VCaP (cell line): Measurements from ENCODE around the gene HCK.

Experiments
- H3K27ac ChIP-seq: fragments of 450-650 bp; 2 replicates; pipeline ENCODE4 v1.5.1; 2017
- TF ChIP-seq, protein P1 (sequence below): fragments of 450-650 bp; conservative IDR thresholded peaks from 2 replicates; pipeline ENCODE4 v1.5.1; 2017; ENCODE audit warnings: mild to moderate bottlenecking, moderate library complexity

The HCK gene

DNA sequence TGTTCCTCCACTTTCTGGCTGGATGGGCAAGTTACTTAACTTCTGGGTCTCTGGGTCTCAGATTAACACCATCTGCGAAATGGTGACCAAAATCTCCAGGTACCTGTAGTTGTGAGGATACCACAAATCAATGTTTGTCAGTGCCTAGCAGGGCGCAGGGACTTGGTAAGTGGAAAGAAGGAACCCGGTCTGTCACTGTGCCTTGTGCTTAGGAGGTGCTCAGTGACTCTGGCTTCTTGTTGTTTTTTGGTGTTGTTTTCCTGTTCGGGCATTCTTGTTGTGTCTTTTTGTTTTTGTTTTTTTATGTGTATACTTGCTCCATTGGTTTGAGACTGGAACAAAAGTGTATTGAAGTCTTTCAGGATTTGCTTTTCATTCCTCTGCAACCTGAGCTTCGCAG is 75.3 kb downstream of the HCK start:
- TF ChIP-seq, protein P1, sequence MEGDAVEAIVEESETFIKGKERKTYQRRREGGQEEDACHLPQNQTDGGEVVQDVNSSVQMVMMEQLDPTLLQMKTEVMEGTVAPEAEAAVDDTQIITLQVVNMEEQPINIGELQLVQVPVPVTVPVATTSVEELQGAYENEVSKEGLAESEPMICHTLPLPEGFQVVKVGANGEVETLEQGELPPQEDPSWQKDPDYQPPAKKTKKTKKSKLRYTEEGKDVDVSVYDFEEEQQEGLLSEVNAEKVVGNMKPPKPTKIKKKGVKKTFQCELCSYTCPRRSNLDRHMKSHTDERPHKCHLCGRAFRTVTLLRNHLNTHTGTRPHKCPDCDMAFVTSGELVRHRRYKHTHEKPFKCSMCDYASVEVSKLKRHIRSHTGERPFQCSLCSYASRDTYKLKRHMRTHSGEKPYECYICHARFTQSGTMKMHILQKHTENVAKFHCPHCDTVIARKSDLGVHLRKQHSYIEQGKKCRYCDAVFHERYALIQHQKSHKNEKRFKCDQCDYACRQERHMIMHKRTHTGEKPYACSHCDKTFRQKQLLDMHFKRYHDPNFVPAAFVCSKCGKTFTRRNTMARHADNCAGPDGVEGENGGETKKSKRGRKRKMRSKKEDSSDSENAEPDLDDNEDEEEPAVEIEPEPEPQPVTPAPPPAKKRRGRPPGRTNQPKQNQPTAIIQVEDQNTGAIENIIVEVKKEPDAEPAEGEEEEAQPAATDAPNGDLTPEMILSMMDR, result no peak
- no peak overlapping the region for H3K27ac ChIP-seq

- no peak overlapping the region for H3K27ac ChIP-seq
- TF ChIP-seq, protein P1, result no peak
These were observed 76.1 kb downstream of the HCK start for GRCh38 chr20:32128167-32128566.

DNA sequence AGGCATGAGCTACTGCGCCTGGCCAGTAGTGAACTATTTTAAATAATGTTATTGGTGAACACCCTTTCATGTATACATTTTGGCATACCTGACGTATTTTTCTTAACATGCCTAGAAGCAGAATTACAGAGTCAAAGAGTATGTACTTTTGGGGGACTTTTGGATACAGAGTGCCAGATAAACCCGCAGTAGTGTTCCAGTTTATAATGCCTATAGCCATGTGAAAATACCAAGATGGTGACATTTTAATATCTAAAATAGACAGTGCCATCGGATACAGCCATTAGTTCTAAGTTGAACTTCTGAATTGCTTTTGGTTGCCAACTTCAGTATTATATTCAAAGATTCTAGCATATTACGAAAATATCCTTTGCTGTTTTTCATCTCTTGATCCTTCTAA is 77.8 kb downstream of the HCK start:
- no peak overlapping the region for H3K27ac ChIP-seq

GRCh38 chr20:32130352-32130751 is 78.3 kb downstream of the HCK start:
- TF ChIP-seq, protein P1, result no peak
- H3K27ac ChIP-seq, result no peak overlapping the region

More for the DNA sequence above, 77.8 kb downstream of the HCK start:
- TF ChIP-seq, protein P1, result no peak

DNA sequence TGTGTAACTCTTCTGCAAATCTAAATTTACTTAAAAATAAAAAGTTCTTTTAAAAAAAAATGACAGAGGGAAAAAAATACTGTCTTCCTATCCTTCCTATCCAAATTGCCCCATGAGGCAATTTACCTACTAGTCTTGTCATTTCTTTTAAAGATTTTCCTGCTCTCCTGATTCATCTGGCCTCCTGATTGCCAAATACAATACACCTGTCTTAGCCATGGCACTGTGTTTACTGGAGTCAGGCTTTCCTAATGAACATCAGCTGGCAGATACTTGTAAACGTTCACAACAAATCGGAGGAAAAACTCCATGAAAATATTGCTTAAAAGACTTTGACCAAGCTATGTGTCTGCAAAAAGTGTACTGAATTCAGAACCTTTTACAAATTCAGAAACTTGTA is 78.9 kb downstream of the HCK start:
- TF ChIP-seq, protein P1, result no peak
- no peak overlapping the region for H3K27ac ChIP-seq

DNA sequence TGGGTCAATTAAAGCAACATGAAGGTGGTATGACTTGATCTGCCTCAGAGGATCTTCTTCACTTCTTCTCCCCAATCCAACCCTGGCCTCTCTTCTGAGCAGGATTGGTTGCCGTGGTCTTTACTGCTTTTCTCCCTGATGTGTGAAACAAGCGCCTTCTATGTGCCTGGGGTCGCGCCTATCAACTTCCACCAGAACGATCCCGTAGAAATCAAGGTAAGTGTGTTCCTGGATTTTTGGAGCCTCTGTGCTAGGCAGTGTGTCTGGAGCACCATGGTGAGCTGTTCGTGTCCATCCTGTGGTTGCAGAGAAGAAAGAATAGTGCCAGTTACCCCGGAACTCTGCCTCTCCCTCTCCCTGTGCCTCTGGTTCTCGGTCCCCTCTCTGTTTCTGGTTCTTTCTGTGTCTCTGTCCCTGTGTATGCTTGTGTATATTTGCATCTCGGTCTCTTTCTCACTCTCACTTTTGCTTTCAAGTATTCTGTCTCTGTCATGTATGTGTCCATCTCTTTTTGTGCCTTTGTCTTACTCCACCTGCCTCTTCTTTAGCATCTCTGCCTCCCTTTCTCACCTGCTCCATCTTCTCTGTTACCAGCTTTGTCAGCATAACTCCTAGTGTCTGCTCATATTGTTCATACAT is 81.0 kb downstream of the HCK start:
- TF ChIP-seq, protein P1, result no peak
- no peak overlapping the region for H3K27ac ChIP-seq

DNA sequence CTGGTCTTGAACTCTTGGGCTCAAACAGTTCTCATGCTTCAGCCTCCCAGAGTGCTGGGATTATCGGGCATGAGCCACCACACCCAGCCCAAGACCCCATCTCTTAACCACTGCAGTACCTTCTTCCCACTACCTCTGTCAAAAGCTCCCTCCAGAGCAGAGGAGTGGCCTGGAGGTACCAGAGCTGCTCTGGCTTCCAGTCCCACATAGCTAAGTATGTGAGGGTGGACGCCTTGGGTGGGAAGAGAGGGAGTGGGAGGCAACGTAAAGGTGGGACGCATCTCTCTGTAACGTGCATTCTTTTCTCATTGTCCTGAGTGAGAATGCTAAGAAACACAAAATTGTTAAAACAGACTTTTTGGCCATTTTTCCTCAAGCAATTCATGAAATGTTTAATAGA is 82.0 kb downstream of the HCK start:
- TF ChIP-seq, protein P1, result no peak
- H3K27ac ChIP-seq, result no peak overlapping the region
